Measurements from ENCODE around the gene TMEM176B. TPM values are rescaled to one million over a fixed set of nuclear protein-coding genes. Genes with fewer than 3 reads are reported as not detected.

TMEM176B gene
- total RNA-seq, 2 experiments from 2014 or later, result not detected

Other genes starting within 250 kb of the TMEM176B start
- gene GIMAP4, start 233.0 kb downstream of the TMEM176B start, total RNA-seq, result 100 to 1,000 TPM; 180 to 193 TPM
- gene GIMAP6, start 168.0 kb downstream of the TMEM176B start, total RNA-seq, result 10 to 100 TPM; 19.2 to 20.7 TPM
- gene GIMAP2, start 114.7 kb downstream of the TMEM176B start, total RNA-seq, result 10 to 100 TPM; 45.0 to 49.5 TPM
- 1 to 10 TPM; 5.1 to 5.3 TPM for gene GIMAP1, start 83.8 kb downstream of the TMEM176B start, total RNA-seq
- 10 to 100 TPM; 32.1 to 32.3 TPM for gene GIMAP5, start 62.9 kb downstream of the TMEM176B start, total RNA-seq
- gene TMEM176A, start 405 bp upstream of the TMEM176B start, total RNA-seq, result not detected
- gene AOC1, start 52.2 kb upstream of the TMEM176B start, total RNA-seq, result not detected
- under 1 TPM; 0.17 to 0.19 TPM for gene KCNH2, start 178.0 kb upstream of the TMEM176B start, total RNA-seq
- gene NOS3, start 190.7 kb upstream of the TMEM176B start, total RNA-seq, result 1 to 10 TPM; 7.1 to 9.2 TPM
- gene ATG9B, start 224.1 kb upstream of the TMEM176B start, total RNA-seq, result 1 to 10 TPM; 2.8 to 4.0 TPM
- gene ABCB8, start 228.1 kb upstream of the TMEM176B start, total RNA-seq, result 10 to 100 TPM; 41.3 to 47.8 TPM
- gene ASIC3, start 248.2 kb upstream of the TMEM176B start, total RNA-seq, result 1 to 10 TPM; 6.8 to 7.9 TPM